GM15510 (cell line): ENCODE data around the gene KLF17.

Source experiments
- POLR2A ChIP-seq: IDR thresholded peaks from 3 replicates; pipeline ENCODE4 v1.6.1; 2011; ENCODE audit warnings: borderline replicate concordance; ENCODE audit not compliant: insufficient read length; ENCODE audit errors: extremely low read depth

The KLF17 gene

GRCh38 chr1:44100183-44100868 lies 18.3 kb upstream of the KLF17 start:
- TF ChIP-seq POLR2A, result no peak

DNA sequence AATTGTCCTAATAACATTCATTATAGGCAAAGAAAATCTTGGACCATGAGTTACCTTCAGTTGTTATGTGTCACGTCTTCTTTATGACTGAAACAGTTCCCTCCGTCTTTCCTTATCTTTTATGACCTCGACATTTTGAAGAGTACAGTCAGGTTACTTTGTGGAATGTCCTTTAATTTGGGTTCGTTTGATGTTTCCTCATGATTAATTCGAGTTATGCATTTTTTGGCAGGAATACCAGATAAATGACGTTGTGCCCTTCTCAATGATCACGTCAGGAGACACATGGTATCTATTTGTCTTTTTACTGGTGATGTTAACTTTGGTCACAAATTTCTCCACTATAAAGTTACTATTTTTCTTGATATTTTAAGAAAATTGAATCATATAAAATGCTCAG lies 17.3 kb upstream of the KLF17 start:
- no peak for TF ChIP-seq POLR2A

DNA sequence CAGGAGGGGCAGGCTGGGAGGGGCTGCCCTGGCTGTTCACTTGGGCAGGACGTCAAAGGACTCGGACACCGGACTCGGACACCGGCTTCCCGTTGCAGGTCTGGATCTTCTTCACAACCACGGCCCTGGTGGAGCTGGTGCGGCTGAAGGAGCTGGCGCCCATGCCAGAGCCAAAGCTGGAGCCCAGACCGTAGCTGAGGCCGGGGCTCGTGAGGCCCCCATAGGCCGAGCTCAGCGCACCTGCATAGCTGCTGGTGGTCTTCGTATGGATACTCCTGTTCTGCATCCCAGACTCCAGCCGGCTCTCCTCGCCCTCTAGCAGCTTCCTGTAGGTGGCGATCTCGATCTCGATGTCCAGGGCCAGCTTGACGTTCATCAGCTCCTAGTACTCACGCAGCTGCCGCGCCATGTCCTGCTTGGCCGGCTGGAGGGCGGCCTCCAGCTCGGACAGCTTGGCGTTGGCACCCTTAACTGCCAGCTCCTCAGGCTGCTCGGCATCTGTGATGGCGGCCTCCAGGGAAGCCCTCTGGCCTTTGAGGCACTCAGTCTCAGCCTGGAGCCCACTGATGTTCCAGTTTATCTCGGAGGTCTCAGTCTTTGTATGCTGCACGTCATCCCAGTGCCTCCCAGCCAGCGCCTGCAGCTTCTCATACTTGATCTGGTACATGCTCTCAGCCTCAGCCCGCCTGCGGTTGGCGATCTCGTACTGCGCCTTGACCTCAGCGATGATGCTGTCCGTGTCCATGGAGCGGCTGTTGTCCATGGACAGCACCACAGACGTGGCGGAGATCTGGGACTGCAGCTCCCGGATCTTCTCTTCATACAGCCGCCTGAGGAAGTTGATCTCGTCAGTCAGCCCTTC lies 15.1 kb upstream of the KLF17 start:
- TF ChIP-seq POLR2A, result no peak

GRCh38 chr1:44105810-44106209 lies 12.8 kb upstream of the KLF17 start:
- TF ChIP-seq POLR2A, result no peak

DNA sequence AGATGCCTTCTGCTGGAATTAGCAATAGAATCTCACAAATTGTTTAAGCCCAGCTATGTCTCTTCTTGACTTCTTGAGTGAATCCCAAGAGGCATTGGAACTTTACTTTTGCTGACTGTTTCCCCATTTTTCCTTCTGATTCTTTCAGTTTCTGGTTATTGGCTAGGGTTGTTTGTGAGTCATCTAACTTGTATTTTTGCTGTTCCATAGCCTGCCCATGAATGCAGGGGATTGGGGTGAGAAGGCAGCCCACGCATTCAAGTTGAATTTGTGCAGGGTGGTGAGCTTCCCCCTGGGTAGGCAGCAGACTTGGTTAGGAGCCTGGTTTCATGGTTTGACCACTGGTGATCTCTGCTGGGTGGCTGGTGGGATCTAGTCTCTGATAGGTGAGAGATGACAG lies 10.4 kb upstream of the KLF17 start:
- no peak for TF ChIP-seq POLR2A

DNA sequence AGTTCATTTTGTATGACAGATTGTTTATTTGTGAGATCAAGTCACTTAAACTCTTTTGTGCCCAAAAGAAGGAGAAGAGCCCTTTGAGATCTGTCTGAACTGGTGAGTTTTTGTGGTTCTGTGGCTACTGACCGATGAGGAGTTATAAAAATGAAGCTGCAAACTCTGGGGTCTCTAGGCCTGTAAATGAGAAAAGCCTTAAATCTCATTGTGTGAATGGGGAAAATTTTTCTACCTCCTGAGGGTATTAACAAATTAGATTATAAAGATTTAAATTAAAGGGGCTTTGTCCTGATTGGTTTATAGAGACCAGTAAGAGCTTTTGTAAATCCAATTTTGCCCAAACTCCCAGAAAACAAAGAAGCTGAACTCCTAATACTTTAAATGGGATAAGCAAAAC lies 9.7 kb upstream of the KLF17 start:
- no peak for TF ChIP-seq POLR2A

DNA sequence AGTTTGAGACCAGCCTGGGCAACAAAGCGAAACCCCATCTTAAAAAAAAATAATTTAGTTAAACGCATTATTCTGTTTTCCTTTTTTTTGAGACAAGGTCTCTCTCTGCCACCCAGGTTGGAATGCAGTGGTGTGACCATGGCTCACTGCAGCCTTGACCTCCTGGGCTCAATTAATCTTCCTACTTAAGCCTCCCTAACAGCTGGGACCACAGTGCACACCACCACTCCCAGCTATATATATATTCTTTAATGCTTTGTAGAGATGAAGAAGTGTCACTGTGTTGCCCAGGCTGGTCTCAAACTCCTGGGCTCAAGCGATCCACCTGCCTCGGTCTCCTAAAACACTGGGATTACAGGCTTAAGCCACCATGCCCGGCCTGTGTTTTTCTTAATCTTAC lies 7.7 kb upstream of the KLF17 start:
- TF ChIP-seq POLR2A, result no peak

DNA sequence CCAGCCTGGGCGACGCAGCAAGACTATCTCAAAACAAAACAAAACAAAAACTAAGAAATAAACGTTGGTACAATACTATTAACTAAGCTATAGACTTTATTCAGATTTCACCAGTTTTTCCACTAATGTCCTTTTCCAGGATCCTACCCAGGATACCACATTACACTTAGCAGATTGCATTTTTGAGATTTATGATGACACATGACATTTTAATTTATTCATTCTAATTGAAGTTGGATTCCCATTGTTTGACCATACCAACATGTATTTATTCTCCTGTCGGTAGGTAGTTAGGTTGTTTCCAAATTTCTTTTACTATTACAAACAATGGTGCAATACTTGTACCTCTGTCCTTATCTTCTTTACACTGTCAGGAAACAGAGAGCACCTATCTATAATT lies 6.8 kb upstream of the KLF17 start:
- TF ChIP-seq POLR2A, result no peak

GRCh38 chr1:44112486-44112885 lies 6.1 kb upstream of the KLF17 start:
- TF ChIP-seq POLR2A, result no peak

- no peak for TF ChIP-seq POLR2A
Observed at GRCh38 chr1:44113095-44113609, 5.5 kb upstream of the KLF17 start.

DNA sequence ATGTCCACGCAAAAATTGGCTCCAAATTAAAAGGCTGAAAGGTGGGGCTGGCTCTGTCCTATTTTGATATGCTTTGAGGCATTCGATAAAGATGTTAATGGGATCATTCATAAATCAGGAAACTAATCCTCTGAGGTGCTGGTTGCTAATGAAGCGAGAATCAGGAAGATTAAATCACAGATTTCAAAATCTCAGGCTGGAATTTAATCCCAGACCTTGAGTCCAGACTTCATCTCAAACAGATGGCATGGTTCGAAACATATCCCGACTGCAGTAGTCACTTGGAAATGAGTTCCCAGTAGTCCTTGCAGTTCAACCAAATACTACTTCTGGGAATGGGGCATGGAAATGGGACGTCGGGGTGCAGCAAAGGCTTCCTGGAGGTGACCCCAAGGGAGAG lies 4.5 kb upstream of the KLF17 start:
- no peak for TF ChIP-seq POLR2A

GRCh38 chr1:44119525-44119924 lies 904 bp downstream of the KLF17 start:
- TF ChIP-seq POLR2A, result no peak

DNA sequence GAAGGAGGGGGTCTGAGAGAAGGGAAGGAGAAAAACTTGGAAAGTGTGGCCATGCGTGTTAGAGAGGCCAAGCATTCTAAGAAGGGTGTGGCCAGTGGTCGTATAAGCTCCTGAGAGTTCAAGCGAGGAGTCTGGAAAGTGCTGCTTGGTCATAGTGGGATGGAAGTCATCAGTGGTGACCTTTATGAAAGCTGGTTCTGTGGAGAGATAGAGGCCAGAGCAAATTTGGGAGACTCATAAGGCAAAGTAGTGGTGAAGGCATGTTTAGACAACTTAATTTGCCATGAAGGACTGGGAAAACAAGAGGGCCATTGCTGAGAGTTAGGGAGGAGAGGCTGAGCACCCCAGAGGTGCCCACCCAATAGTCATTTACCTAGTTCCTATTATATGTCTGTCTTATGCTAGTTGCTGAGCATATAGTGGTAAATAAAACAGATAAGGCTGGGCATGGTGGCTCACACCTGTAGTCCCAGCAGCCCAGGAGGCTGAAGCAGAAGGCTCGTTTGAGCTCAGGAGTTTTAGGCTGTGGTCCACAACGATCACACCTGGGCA lies 1.9 kb downstream of the KLF17 start:
- no peak for TF ChIP-seq POLR2A

DNA sequence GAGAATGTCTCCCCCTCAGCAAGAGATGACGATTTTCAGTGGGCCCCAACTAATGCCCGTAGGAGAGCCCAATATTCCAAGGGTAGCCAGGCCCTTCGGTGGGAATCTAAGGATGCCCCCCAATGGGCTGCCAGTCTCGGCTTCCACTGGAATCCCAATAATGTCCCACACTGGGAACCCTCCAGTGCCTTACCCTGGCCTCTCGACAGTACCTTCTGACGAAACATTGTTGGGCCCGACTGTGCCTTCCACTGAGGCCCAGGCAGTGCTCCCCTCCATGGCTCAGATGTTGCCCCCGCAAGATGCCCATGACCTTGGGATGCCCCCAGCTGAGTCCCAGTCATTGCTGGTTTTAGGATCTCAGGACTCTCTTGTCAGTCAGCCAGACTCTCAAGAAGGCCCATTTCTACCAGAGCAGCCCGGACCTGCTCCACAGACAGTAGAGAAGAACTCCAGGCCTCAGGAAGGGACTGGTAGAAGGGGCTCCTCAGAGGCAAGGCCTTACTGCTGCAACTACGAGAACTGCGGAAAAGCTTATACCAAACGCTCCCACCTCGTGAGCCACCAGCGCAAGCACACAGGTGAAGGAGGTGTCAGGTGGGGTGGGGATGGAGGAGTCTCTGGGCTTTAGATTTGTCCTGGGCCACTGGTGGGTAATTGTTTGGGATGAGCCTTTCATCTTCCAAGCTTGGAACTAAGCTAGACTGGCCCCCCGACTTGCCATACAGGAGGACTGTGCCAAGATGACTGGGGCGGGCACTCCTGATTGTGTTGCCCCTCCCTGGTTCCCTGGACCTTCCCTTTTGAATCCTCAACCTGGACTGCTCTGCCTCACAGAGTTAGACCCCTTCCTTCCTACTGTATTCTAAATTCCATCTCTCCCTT lies 11.2 kb downstream of the KLF17 start:
- TF ChIP-seq POLR2A, result no peak
